GM19397 (cell line): ENCODE measurements around the gene DYRK2.

Source experiments
- ATAC-seq: cut with Tn5 transposase; IDR thresholded peaks from one replicate; pipeline ENCODE4 v1.9.1; 2021; ENCODE audit warnings: mild to moderate bottlenecking, moderate library complexity; ENCODE audit not compliant: unreplicated experiment

DYRK2 gene

GRCh38 chr12:67645601-67646000 is 2.9 kb upstream of the DYRK2 start:
- no peak for ATAC-seq

- ATAC-seq, result no peak
Measured at GRCh38 chr12:67646775-67647174, 1.8 kb upstream of the DYRK2 start.

DNA sequence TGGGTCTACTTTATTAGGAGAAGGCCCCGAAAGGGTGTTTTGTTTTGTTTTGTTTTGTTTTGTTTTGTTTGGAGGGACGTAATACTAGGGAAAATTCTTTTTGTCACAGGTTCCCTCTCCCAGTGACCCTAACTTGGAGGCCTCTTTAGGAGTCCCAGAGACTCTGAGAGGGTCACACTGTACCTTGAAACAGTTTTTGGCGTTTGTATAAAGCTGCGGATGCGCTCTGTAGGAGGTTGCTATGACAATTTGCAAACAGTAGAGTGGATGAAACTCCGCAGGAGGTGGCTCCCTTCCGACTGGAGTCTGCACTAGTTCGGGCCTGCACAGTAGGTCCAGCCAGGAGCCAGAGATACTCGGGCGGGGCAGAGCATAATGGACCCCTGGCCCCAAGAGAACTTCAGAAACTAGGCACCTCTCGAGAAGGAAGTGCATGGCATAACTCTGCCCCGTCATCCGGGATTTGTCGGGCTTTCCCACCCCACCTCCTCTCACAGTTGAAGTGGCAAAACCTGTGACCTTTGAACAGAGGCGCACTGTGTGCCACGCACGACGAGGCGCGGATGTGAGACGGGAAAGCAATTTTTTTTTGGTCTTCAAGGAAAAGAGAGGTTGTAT is 1.3 kb upstream of the DYRK2 start:
- ATAC-seq, result no peak

GRCh38 chr12:67647799-67648520 is 585 bp upstream of the DYRK2 start:
- ATAC-seq, result peak; percentile 0

DNA sequence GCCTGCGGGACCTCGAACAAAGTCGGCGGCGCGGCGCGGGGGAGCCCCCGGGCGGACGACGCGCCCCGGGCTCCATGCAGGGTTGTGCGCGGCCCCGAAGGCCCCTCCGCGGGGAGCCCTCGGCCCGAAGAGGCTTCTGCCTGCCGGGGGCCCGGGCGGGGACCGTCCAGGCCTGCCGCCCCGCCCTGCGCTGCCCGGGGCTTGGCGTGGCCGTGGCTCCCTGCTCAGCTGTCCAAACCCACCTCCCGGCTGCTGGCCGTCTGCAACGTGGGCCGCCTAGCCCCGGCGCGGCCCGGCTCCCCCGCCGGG is 670 bp downstream of the DYRK2 start:
- peak; percentile 23 for ATAC-seq

DNA sequence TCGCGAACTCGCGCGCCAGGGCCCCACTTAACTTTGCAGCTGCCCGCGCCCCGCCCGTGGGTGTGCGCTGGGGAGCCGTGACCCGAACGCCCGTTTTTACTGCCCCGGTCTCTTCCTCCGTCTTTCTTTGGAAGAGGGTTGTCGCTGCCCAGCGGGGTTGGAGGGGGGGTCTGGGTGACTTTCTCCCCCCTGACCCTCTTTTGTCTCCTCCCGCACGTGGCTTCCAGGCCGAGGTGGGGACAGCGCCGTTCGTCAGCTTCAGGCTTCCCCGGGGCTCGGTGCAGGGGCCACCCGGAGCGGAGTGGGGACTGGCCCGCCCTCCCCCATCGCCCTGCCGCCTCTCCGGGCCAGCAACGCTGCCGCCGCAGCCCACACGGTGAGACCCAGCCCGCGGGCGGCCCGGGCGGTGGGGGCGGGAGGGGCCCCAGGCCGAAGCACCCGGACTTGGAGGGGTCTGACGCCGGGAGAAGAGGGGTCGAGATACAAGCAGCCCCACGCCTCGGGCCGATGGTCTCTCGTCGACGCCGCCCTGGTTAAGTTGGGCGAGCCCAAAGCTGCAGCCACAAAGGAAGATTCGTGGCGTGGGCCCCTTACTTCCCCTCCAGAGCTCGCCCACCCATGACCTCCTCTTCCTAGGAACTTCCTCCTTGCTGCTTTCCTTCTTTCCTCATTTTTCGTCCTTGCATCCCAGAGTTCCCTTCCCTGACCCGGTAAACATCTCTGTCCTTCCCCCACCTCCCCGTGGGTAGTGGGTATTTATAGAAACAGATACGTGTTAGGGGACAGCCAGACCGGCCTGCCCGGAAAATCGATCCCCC is 1.2 kb downstream of the DYRK2 start:
- ATAC-seq, result peak; percentile 11

- no peak for ATAC-seq
Measured at GRCh38 chr12:67650388-67651131, 2.0 kb downstream of the DYRK2 start.

- ATAC-seq, result peak; percentile 19
Measured at GRCh38 chr12:67651132-67651695, 2.7 kb downstream of the DYRK2 start.

DNA sequence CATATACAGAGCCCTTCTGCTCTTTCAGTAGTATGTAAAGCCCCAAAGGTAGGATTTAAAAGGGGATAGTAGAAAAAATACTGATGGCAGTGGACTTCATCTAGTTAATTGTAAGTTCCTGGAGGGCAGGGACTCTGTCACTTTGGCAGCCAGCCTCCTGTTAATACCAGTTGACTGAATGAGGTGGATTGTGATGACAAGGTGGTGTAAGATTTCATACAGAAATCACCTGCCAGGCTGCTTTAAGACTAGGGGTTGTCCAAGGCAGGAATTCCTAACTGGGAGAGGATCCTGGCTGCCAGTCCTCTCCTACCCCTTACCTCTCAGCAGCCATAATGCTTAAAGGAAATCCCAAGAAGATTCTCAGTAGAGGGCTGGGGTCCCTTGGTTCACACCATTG is 7.3 kb downstream of the DYRK2 start:
- no peak for ATAC-seq

DNA sequence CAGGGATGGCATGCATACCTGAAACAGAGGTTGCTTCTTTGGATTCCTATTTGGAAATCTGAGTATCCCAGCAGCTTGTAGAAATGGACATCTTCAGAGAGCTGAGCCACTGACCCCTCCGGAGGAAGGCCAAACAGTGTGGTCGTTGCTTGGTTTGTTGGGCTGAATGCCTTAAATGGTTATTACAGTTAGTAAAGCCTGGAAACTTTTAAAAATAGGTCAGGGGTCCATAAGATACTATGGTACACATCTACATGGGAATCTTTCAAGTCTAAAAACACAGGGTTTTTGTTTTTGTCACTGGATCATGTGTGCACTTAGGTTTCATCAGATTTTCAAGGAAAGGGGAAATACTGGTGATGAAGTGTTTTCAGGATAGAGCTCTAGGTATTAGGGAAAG is 7.7 kb downstream of the DYRK2 start:
- no peak for ATAC-seq

GRCh38 chr12:67658486-67658885 is 9.9 kb downstream of the DYRK2 start:
- ATAC-seq, result no peak

DNA sequence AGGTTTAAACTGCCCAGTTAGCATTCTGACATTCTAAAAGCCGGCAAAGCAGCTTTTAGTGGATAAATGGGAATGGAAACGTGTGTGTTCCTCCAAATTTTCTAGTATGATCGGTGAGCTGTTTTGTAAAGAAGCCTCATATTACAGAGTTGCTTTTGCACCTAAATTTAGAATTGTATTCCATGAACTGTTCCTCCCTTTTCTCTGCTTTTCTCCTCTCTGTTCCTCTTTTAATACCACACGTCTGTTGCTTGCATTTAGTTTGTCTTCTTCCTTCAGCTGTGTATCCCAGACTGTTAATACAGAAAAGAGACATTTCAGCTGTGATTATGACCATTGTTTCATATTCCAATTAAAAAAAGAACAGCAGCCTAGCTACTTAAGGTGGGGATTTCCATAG is 10.7 kb downstream of the DYRK2 start:
- ATAC-seq, result no peak

- ATAC-seq, result no peak
Measured at GRCh38 chr12:67661311-67662021, 12.9 kb downstream of the DYRK2 start.

- ATAC-seq, result no peak
Measured at GRCh38 chr12:67662910-67663538, 14.5 kb downstream of the DYRK2 start.

- ATAC-seq, result no peak
Measured at GRCh38 chr12:67664171-67664570, 15.6 kb downstream of the DYRK2 start.

- ATAC-seq, result no peak
Measured at GRCh38 chr12:67665679-67666078, 17.1 kb downstream of the DYRK2 start.

DNA sequence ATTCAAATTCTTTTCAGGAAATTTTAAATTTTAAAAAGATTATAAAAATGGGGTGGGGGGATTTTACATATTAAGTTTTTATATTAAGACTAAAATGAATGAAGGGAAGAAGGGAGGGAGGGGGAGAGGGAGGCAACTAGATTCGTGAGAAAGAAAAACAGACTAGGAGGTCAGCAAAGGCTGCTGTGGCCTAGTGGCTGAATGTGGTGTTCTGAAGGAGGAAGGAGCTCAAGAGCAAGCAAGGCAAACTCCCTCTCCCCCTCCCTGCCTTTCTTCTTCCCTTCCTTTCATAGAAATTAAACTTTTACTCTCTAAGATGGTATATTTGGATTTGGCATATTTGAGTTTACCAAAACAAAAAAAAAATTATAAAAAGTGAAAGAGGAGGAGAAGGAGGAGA is 18.1 kb downstream of the DYRK2 start:
- ATAC-seq, result no peak

DNA sequence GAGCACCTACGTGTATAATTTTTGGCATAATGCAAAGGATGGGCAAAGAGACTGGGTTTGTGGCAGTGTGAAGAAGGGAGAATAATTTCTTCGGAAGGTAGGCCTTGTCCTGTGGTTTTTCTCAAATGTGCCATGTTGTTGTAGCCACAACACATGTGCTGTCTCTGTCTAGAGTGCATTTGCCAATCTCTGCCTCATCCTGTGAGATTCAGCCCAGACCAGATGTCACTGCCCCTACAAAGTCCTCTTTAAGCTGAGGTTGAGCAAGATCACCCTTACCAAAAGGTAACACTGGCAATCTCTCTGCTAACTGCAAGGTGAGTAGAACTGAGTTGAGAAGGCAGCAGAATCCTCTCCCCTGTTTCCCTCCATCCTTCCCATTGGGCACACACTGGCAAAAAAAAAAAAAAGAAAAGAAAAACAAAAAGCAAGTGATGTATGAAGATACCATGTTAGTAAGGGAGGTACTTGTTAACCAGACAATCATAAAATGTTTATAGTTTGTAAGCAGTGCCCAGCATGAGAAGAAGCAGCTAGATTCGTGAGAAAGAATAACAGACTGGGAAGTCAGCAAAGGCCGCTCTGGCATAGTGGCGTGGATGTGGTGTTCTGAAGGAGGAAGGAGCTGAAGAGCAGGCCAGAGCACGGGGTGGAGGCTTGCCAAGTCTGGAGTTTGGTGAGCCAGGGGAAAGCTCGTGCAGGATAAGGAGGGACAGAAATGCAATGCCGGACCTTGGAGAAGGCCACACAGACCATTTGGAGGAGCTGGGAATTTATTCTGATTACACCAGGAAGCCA is 18.9 kb downstream of the DYRK2 start:
- no peak for ATAC-seq
